MCF 10A (cell line): ENCODE data around the gene SOWAHA. TPM values are rescaled to one million over a fixed set of nuclear protein-coding genes. Genes with fewer than 3 reads are reported as not detected.
A peak's percentile ranks its signal among the peaks of the same experiment; 100 is the strongest.

Source experiments
- BruUV-seq: library from RNA; stranded (reverse); fragments of 400-500 nt; replicated peaks from 2 replicates; lab custom pipeline; 2021; lab: Mats Ljungman, UMichigan
- CTCF ChIA-PET: fragments of 300-600 bp; sonication (Branson Sonifier 250); formaldehyde crosslinking; extraction: SDS; loops from one replicate; lab custom pipeline; 2021; ENCODE audit warnings: antibody characterized with exemption, inconsistent platforms; lab: Yijun Ruan, JAX
- POLR2A ChIA-PET: fragments of 300-600, 350-650 bp; sonication (Branson Sonifier 250); formaldehyde crosslinking; extraction: SDS; loops from one replicate; lab custom pipeline; 2020; ENCODE audit warnings: antibody characterized with exemption, inconsistent platforms; lab: Yijun Ruan, JAX
- DNase-seq: peaks from one replicate; pipeline ENCODE4 v3.0.0-alpha.2; 2018; ENCODE audit not compliant: unreplicated experiment
- H3K27ac Mint-ChIP-seq: one replicate; pipeline ENCODE4 v1.8.0; 2022; ENCODE audit warnings: mild to moderate bottlenecking, low read depth, mixed read lengths; ENCODE audit not compliant: unreplicated experiment
- H3K27me3 Mint-ChIP-seq: one replicate; pipeline ENCODE4 v1.8.0; 2022; ENCODE audit warnings: mixed read lengths; ENCODE audit not compliant: insufficient read depth, unreplicated experiment
- H3K36me3 Mint-ChIP-seq: one replicate; pipeline ENCODE4 v1.8.0; 2022; ENCODE audit warnings: mild to moderate bottlenecking, moderate library complexity, mixed read lengths; ENCODE audit not compliant: insufficient read depth, unreplicated experiment
- H3K4me1 Mint-ChIP-seq: one replicate; pipeline ENCODE4 v1.8.0; 2022; ENCODE audit warnings: mixed read lengths; ENCODE audit not compliant: insufficient read depth, unreplicated experiment
- H3K4me3 Mint-ChIP-seq: one replicate; pipeline ENCODE4 v1.8.0; 2022; ENCODE audit warnings: mild to moderate bottlenecking, moderate library complexity, mixed read lengths; ENCODE audit not compliant: unreplicated experiment
- H3K9me3 Mint-ChIP-seq: one replicate; pipeline ENCODE4 v1.8.0; 2022; ENCODE audit warnings: mixed read lengths; ENCODE audit not compliant: unreplicated experiment
- CTCF ChIP-seq: fragments of 200-600 bp; IDR thresholded peaks from one replicate; pipeline ENCODE4 v1.8.0; 2022; ENCODE audit warnings: antibody characterized with exemption, mild to moderate bottlenecking; ENCODE audit not compliant: unreplicated experiment
- intact Hi-C: fragments of 100-400 bp; cut with micrococcal nuclease; formaldehyde crosslinking; loops from 2 replicates; pipeline ENCODE4 v1.14.1; 2022
- total RNA-seq: library from RNA; stranded (reverse); gene quantifications from 2 replicates; pipeline ENCODE4 v1.2.3, GENCODE V29; 2022

SOWAHA gene
- total RNA-seq, 1 experiment from 2014 or later = not detected

- TF ChIP-seq CTCF = no peak
- Mint-ChIP-seq H3K9me3 (no peaks in the 10 kb centered on the region), H3K4me1 (peaks cover 30% of the 10 kb centered on the region), H3K27me3 (no peaks in the 10 kb centered on the region), H3K4me3 (peak overlapping the region; percentile 18), H3K27ac (peak overlapping the region; percentile 99), H3K36me3 (no peaks in the 10 kb centered on the region)
- ChIA-PET POLR2A (interaction anchor here (0.9 to 5.3 kb wide), 9 partner anchors 9 to 252 kb away, joined by 3 to 63 read pairs (median 7); partner anchors contain the start of genes GDF9, KIF3A, SHROOM1 and UQCRQ), CTCF (interaction anchor here (0.6 to 4.5 kb wide), 7 partner anchors 10 to 617 kb away, joined by 3 to 29 read pairs (median 5); partner anchors contain the start of genes GDF9 and UQCRQ)
- DNase-seq = peak; percentile 98
- BruUV-seq = no TSS peak
- intact Hi-C loops = loop anchor here (1.0 kb wide), 2 partner anchors 11 to 25 kb away; partner anchors contain the start of genes GDF9, SHROOM1 and UQCRQ
These were observed 28.2 kb downstream of the SOWAHA start for GRCh38 chr5:132841305-132841704.

- ChIA-PET POLR2A (interaction anchor here (4.7 kb wide), 1 partner anchor 18 kb away, joined by 23 read pairs; the partner anchor contains the start of genes GDF9 and UQCRQ), CTCF (interaction anchor here (1.5 to 6.2 kb wide), 2 partner anchors 18 to 20 kb away, joined by 3 to 37 read pairs; partner anchors contain the start of genes GDF9, SHROOM1 and UQCRQ)
- intact Hi-C loops = no loop called here
- H3K27me3 Mint-ChIP-seq = no peaks in the 10 kb centered on the region
- H3K9me3 Mint-ChIP-seq = no peaks in the 10 kb centered on the region
- no peak overlapping the region for H3K27ac Mint-ChIP-seq
- H3K4me1 Mint-ChIP-seq = no peaks in the 10 kb centered on the region
- no TSS peak for BruUV-seq
- no peak overlapping the region for H3K4me3 Mint-ChIP-seq
- H3K36me3 Mint-ChIP-seq = no peaks in the 10 kb centered on the region
- no peak for DNase-seq
- no peak for TF ChIP-seq CTCF
These were observed 35.2 kb downstream of the SOWAHA start for GRCh38 chr5:132848270-132848669.

DNA sequence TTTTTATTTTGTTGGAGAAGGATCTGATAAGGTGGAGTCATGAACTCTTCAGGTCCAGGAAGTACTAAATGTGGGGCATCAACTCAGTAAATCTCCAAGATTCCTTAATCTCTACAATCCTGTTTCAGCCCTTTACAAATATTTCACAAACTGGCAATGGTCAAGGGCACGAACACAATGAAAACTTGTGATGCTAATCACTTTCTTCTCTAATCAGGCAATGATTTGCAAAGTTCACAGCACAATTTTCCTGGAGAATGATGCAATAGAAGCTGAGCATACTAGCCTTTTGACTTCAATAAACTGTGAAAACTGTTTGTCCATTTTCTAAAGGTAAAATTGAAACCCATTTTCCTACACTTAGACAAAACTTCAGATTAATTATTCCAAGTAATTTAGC is 36.2 kb downstream of the SOWAHA start:
- POLR2A ChIA-PET = interaction anchor here (1.3 to 4.7 kb wide), 2 partner anchors 8 to 16 kb away, joined by 4 to 23 read pairs; partner anchors contain the start of genes GDF9 and UQCRQ
- BruUV-seq = no TSS peak
- CTCF ChIA-PET = interaction anchor here (0.6 to 6.2 kb wide), 3 partner anchors 12 to 65 kb away, joined by 4 to 37 read pairs (median 13); partner anchors contain the start of gene SHROOM1
- Mint-ChIP-seq H3K36me3 (no peaks in the 10 kb centered on the region), H3K27ac (no peak overlapping the region), H3K9me3 (no peaks in the 10 kb centered on the region), H3K27me3 (no peaks in the 10 kb centered on the region), H3K4me1 (no peaks in the 10 kb centered on the region), H3K4me3 (no peak overlapping the region)
- no peak for TF ChIP-seq CTCF
- intact Hi-C loops = no loop called here
- no peak for DNase-seq

- ChIA-PET CTCF (interaction anchor here (0.5 to 6.2 kb wide), 6 partner anchors 11 to 323 kb away, joined by 3 to 37 read pairs (median 4); partner anchors contain the start of gene SHROOM1), POLR2A (interaction anchor here (0.9 to 4.7 kb wide), 4 partner anchors 9 to 16 kb away, joined by 3 to 23 read pairs (median 4); partner anchors contain the start of genes GDF9 and UQCRQ)
- BruUV-seq = no TSS peak
- Mint-ChIP-seq H3K4me1 (no peaks in the 10 kb centered on the region), H3K27me3 (no peaks in the 10 kb centered on the region), H3K27ac (no peak overlapping the region), H3K4me3 (no peak overlapping the region), H3K9me3 (no peaks in the 10 kb centered on the region), H3K36me3 (no peaks in the 10 kb centered on the region)
- intact Hi-C loops = no loop called here
- DNase-seq = no peak
- no peak for TF ChIP-seq CTCF
These were observed 37.0 kb downstream of the SOWAHA start for GRCh38 chr5:132850066-132850465.
